HG03442 (cell line): ENCODE results near the gene ZNF514.
"Not testable (repeated sequence)": the region's sequence is repeated elsewhere in the genome, so short reads cannot be mapped to it uniquely, and the experiment has no call there.

ENCODE experiments used
- ATAC-seq: cut with Tn5 transposase; IDR thresholded peaks from one replicate; pipeline ENCODE4 v1.9.1; 2021; ENCODE audit warnings: mild to moderate bottlenecking, moderate library complexity; ENCODE audit not compliant: unreplicated experiment

Gene ZNF514

DNA sequence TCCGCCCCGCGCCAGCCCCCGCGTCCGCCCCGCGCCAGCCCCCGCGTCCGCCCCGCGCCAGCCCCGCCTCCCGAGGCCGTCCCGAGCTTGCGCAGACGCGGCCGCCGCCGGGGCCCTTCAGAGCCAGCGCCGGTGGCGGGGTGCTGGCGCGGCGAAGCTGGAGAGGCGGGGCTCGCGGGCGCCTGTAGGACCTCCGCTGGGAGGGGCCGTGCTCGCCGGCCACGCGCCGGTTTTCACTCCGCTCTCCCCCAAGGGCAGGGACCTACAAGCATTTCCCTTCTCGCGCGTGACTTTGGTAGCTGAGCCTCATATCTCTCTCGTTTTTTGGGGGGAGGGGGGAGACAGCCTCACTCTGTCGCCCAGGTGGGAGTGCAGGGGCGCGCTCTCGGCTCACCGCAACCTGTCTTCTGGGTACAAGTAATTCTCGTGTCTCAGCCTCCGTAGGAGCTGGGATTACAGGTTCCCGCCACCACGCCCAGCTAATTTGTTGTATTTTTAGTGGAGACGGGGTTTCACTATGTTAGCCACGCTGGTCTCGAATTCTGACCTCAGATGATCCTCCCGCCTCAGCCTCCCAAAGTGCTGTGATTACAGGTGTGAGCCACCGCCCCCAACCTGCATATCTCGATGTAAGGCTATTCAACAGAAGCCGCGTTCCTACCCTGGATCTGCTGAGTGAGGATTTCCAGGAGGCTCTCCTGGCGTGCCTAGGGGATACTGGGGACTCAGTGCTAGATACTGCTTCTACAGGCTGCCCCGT is at the start of gene ZNF514:
ZNF514 (minus strand) TSS at position 159 of the 760 bp plus-strand sequence. CDS start 6,595 bp downstream, outside the sequence.
- ATAC-seq: peak; percentile 87

DNA sequence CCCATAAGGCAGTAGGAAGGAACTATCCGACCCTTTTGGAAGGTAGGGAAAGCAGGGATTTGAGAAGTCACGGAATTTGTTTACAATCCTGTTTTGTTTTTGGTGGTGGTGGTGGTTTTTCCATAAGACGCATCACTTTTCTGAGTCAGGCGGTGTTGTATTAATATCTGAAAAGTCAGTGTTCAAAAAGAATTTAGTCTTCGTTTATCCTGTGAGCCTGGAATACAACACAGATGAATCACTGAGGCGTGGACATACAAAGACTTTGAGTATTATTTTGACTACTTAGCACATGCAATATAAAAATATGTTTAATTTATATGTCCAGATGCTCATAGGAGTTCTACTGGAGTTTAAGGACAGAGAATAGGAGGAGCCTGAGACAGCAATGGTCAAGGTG is 48.5 kb upstream of the ZNF514 start:
- no peak for ATAC-seq

DNA sequence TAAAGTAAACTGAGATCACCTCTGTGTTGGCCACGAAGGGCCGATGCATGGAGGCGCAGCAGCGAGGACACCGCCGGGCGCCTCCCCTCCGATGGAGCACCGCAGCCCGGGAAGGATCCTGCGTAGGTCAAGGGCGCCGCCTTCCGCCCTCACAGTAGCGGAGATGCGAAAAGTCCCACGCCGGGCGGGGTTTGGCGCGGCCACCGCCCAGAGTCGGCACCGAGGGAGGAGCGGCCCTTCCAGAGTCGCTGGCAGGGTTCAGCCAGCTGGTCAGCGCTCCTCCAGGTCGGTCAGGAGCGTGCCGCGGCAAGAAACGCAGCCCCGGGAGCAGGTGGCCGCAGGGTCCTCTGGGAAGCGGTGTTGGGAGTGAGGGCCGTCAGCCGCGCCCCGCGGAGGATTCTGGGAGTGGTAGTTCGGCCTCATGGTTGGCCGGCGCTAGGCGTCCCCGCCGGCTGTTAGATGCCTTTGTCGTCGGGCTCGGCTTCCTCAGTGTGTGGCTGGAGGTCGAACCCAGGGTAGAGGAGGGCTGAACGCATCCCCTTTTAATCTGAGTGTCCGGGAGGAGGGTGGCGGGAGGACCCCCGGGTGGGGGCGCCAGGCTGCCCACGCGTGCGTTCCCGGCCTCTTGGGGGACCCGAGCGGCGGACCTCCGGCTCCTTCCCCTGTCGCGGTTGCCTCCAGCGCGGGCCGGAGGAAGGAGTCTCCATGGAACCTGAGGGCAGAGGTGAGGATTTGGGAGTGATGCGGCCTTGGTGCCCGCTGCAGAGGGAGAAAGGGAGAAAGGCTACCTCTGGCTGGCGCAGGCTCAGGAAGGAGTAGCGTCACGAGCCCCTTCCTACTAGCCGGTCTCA is 47.7 kb upstream of the ZNF514 start, which contains the start of gene ZNF892:
ZNF892 (plus strand) TSS at position 411 of the 851 bp plus-strand sequence; CDS start at position 706, 295 bp downstream.
- ATAC-seq: peak; percentile 95

DNA sequence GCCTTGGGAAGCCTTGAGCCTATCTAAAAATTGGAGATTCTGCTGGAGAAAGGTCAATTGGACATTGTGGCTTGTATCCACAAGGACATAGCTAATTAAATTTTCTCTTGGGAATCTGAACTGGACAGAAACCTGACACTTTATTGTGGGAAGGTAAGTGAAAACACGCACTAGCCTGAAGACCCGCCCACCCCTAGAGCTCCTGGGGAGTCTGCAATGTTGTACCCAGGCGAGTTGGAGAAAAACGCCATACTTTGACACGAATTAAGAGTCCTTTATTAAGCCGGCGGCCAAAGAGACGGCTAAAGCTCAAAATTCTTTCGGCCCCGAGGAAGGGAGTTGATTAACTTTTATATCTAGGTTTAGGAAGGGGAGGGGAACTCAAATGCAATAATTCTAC is 46.4 kb upstream of the ZNF514 start:
- ATAC-seq: no peak

DNA sequence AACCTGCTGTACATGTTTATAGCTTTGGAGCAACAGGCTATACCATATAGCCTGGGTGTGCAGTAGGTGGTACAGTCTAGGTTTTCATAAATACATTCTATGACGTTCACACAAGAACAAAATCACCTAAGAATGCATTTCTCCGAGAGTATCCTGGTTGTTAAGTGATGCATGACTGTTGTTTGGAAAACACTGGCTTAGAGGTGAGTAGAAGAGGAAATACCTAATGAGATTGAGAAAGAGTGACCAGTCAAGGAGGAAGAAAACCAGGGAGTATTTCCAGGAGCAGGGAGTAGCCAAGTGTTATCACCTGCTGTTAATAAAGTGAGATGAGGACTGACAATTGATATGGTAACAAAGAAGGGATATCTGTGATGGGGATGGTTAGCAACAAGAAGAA is 44.7 kb upstream of the ZNF514 start:
- ATAC-seq: no peak

DNA sequence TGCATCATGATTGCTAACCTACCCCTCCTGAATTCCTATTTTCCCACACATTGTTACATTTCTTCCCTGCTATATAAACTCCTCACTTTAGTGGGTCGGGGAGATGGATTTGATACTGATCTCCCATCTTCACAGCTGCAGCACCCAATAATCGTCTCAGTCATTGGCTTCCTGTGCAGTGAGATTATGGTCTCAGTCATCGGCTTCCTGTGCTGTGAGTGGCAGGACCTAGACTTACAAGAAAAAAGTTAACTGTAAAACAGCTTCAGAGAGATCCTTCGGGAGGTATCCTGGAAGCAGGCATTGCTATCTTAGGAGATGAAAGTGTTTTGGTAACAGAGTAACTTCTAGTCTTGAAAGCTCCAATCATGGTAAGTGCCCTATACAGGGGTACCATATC is 44.3 kb upstream of the ZNF514 start:
- no peak for ATAC-seq

DNA sequence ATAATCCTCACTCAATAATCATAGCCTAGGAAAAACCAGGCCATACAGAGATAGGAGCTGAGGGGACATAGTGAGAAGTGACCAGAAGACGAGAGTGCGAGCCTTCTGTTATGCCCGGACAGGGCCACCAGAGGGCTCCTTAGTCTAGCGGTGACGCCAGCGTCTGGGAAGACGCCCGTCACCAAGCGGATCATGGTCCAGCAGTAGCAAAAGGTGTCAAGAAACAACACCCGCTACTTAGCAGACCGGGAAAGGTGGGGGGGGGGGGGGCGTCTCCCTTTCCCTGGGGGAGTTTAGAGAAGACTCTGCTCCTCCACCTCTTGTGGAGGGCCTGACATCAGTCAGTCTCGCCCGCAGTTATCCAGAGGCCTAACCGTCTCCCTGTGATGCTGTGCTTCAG is 33.3 kb upstream of the ZNF514 start:
- ATAC-seq: not testable (repeated sequence)

DNA sequence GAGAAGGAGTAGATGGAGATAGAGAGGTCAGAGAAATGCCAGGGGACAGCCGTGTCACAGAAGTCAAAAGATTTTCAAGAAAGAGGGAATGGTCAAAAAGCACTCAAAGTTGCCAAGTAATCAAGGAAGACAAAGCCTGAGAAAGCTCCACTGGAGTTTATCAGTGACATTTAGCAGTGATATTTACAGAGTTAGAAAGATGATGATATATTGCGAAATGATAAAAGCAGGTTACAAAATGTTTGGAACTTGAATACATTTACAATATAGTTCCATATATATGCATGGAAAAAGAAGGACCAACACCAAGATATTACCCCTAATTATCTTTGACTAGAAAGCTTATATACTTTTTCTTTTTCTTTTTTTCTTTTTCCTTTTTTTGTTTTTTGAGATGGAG is 26.3 kb upstream of the ZNF514 start:
- no peak for ATAC-seq

DNA sequence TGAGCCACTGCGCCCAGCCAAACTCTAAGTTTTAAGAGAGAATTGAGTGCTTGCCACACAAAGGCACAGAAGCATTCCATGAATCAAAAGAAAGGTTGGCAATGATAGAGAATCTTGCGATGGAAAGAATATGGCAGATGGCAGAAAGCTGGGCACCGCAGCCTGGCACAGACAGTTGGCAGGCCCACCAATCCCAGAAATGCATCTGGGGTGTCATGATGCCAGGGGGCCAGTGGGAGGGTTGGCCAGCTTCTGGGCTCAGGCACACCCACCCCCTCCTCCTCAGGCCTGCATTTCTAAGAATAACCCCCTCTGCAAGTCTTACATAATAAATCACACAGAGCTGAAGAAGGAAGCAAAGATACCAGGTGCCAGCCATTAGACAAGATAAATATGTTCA is 25.5 kb upstream of the ZNF514 start:
- ATAC-seq: no peak

DNA sequence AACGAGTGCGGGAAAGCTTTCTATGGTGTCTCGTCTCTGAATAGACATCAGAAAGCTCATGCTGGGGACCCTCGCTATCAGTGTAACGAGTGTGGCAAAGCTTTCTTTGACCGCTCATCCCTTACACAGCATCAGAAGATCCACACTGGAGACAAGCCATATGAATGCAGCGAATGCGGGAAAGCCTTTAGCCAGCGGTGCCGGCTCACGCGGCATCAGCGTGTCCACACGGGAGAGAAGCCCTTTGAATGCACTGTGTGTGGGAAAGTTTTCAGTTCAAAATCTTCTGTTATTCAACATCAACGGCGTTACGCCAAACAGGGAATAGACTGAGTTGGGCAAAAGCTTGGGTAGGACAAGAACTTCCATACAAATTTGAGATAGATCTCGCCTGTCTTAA is 22.1 kb upstream of the ZNF514 start:
- no peak for ATAC-seq

DNA sequence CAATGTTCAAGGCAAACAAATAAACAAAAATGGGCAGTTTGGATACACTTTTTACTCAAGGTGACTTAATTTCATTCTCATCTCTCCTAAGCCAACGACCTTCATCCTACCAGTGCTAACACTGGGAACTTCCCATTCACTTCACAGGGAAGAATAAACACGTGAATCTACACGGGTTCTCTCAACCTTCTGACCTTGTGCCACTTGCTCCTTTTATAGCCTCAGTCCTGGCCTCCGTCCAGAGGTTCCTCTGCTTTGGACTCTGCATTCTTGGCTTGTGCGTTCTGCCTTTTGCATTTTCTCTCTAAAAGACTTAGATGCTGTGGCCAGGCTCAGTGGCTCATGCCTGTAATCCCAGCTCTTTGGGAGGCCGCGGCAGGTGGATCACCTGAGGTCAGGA is 19.8 kb upstream of the ZNF514 start:
- no peak for ATAC-seq

DNA sequence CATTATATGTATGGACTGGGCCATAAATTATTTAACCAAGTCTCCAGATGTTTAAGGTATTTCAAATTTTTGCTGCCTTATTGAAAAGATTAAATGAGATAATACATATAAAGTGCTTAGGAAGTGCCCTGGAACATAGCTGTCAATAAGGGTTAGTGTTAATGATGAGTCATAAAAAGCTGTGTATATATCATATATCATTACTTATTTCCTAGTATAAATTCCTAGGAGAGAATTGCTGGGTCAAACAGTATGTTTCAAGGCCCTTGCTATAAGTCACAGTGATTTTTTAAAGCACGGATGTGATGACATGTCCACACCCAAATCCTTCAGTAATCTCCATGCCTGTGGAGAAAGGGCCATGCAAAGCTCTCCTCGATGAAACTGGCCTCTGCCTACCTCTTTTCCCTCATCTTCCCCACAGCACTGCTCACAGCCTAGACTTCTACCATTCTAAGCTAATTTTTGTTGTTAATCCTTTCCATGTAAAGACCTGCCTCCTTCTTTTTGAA is 14.4 kb upstream of the ZNF514 start:
- ATAC-seq: no peak

DNA sequence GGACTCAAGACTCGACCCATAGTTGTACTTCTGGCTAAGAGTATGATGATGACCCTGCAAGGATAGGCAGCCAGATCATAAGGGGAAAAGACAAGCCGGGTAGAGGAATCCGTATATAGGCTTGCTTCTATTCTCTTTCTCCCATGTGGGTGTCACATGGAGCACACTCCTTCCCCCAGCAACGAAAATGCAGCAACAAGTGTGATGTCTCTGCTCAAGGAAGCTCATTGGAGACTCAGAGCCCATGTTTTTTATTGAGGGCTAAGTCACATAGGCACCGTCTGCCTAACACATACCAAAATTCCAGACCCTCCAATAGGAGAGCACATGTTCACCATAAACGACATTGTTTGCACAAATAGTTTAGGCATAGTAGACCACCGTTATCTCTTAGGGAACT is 12.3 kb upstream of the ZNF514 start:
- no peak for ATAC-seq

DNA sequence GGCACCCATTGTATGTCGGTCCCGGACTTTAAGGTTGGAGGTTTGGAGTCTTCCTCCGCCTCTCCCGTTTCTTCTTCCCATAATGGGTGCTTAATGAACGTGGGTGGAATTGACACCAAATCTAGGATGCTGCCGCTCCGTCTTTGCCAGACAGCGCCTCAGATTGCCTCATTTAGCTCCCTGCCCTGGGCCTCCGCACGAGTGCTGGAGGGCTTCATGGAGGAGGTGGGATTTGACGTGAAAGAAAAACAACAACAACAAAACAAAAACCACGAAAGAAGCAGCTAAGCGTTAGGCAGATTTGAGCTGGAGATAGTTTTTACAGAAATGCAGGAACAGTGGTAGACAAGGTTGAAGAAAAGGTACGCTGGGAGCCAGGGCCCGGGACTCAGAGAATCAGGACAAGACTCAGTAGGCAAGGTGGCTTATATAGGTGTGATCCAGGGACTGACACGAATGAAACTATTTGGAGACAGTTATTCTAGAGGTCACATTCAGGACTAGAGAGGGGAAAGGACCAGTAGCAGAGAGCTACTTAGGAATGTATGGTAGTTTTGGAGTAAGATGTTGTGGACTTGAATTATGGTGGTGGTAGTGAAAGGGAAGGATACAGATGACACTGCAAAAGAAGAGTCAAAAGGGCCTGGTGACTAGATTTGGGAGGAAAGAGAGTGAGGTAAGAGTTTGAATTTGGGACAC is 6.6 kb upstream of the ZNF514 start:
- ATAC-seq: no peak

DNA sequence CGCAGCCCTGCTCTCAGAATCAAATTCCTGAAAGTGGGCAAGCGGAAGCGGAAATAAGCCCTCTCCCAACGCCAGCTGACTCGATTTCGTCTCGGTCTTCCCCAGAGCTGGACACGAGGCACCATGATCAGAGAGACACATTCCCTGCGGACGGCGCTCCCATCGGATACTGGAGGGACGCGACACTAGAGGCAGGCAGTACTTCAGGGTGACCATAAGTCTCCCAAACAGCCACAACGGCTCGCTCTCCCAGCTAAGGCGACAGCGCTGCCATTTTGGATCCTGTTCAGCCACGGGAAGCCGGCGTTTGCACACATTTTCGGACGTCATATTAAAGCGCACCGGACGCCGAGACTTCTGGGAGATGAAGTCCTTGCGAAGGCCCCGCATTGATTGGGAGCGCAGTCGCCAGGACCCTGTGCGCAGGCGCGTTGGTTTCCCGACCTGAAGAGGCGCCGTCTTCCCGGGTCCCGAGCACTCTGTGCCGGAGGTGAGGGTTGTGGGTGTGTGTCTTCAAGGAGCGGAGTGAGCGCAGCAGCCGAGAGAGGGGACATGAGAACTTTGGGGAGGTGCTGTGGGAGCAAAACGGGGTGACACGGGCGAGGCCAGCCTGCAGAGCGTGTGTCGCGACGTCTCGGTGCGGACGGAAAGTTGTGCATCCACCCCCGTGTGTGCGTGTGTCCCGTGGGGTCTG is 5.9 kb upstream of the ZNF514 start, which contains the start of gene ZNF2:
ZNF2 (plus strand) TSS at position 439 of the 694 bp plus-strand sequence. CDS start 10,418 bp downstream, outside the sequence.
- peak; percentile 90 for ATAC-seq

DNA sequence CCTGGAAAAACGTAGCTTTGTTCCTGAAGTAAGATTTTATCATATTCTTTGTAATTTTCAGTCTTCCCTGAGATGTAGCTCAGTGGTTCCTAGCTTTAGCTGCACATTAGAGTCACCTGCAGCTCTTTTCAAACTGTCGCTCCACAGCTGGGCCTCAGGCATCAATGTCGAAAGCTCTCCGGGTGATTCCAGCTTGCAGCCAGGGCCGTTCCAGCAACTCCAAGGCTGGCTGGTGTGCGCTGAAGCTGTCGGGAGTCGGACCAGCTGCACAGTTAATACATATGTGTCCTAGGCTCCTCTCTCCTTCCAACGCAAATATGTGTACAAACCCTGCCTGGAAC is 5.4 kb upstream of the ZNF514 start:
- ATAC-seq: peak; percentile 8

DNA sequence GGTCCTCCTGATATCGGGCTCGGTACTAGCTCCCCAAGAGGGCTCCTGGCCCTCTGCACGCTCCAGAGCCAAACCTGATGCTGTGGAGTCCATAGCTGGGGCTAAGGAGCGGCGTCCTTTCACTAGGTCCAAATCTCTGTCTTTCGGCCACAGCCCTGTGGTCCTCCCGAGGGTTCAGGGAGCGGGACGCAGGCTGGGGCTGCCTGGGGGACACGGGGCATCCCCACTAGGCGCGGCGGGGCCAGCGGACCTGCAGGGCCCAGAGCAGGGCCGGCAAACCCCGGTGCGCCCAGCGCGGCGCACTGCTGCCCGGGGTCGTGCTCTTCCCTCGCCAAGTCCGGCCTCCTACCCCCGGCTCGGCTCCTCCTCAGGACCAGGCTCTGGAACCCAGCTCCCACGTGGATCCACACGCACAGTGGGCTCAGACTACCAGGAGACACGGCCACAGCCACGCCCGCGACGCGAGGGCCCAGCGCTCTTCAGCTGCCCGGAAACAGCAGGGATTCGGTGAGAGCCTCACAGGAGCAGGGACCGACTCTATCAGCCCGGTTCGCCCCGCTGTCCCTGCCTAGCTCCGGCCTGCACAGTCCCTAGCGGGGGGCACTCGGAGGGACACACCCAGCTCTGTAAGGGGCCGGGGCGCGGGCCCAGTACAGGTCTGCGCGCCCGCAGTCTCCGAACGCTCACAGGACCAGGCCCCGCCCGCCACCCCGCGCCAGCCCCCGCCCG is 593 bp downstream of the ZNF514 start:
- ATAC-seq: peak; percentile 49

DNA sequence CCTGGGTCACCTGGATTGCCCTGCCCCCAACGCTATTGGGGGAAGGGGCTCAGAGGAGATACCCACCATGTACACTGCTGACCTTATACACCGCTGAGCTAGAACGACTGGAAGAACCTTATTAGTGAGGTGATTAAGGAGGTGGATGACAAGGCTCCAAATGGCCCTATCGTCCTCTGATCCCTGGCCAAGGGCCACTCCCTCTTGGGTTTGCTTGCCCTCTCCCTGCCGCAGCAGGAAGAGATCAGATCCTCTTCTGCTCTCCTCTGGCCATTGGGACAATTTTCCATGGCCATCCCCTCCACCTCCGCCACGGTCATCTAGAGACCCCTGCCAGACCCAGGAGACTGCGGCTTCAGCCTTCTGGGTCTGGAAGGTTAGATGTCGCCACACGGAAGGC is 1.2 kb downstream of the ZNF514 start:
- ATAC-seq: no peak

DNA sequence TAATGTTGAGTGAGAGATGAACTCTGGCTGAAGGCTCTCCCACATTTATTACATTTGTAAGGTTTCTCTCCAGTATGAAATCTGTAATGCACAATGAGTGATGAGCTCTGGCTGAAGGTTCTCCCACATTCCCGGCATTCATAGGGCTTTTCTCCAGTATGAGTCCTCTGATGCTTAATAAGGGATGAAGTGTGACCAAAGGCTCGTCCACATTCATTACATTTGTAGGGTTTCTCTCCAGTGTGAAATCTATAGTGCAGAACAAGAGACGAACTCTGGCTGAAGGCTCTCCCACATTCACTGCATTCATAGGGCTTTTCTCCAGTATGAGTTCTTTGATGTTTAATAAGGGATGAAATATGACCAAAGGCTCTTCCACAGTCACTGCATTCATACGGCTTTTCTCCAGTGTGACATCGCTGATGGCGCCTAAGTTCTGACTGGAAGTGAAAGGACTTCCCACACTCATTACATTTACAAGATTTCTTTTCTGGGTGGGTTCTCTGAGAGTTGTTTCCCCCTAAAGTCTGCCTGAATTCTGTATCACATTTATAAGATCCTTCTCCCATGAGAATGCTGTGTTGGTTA is 10.2 kb downstream of the ZNF514 start:
- ATAC-seq: no peak

DNA sequence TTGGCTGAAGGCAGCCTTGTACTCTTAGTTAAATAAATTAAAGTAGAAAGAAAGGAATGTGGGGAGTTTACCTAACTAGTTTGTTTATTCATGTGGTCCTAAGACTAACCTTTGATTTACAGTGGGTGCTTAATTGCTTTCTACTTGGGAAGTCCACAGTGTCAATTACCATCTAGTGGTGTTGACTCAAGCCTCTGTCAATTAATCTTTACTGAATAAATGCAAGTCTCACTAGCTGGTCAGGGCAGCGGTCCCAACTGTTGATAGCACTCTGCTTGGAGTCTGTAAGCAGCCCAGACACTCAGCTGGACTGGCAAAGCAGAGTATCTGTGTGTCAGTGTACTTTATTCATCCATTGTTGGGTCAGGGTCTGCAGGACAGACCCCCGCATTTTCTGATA is 15.8 kb downstream of the ZNF514 start:
- ATAC-seq: no peak
